ENCODE data around the gene GPR158.

DNA sequence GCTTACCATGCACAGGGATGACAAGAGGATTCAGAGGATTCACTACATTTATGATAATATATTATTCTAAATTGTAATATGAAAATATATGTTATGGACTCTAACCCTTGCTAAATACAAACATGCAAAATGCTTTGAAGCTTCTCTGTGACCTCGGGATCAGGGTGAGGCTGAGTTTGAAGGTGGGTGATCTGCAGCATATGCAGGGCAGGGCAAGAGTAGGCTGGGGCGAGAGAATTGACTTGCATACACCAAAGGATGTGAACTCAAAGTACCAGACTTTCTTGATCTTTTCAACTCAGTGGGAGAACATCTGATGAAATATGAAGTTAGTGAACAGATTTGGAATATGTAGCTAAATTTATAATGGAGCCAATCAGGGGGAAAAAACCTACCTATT lies 57.0 kb downstream of the GPR158 start:
- TF ChIP-seq, protein P1, sequence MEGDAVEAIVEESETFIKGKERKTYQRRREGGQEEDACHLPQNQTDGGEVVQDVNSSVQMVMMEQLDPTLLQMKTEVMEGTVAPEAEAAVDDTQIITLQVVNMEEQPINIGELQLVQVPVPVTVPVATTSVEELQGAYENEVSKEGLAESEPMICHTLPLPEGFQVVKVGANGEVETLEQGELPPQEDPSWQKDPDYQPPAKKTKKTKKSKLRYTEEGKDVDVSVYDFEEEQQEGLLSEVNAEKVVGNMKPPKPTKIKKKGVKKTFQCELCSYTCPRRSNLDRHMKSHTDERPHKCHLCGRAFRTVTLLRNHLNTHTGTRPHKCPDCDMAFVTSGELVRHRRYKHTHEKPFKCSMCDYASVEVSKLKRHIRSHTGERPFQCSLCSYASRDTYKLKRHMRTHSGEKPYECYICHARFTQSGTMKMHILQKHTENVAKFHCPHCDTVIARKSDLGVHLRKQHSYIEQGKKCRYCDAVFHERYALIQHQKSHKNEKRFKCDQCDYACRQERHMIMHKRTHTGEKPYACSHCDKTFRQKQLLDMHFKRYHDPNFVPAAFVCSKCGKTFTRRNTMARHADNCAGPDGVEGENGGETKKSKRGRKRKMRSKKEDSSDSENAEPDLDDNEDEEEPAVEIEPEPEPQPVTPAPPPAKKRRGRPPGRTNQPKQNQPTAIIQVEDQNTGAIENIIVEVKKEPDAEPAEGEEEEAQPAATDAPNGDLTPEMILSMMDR (conservative IDR thresholded peaks at IDR 0.05), result no peak
- TF ChIP-seq EZH2 (IDR thresholded peaks at IDR 0.05; ENCODE audit: low read depth), result no peak
